HG02623 (cell line): ENCODE data around the gene CFAP299.
"Not testable (repeated sequence)": the region's sequence is repeated elsewhere in the genome, so short reads cannot be mapped to it uniquely, and the experiment has no call there.

Experiments used
- ATAC-seq: cut with Tn5 transposase; IDR thresholded peaks from one replicate; pipeline ENCODE4 v1.9.1; 2021; ENCODE audit warnings: moderate library complexity; ENCODE audit not compliant: unreplicated experiment

Gene CFAP299

DNA sequence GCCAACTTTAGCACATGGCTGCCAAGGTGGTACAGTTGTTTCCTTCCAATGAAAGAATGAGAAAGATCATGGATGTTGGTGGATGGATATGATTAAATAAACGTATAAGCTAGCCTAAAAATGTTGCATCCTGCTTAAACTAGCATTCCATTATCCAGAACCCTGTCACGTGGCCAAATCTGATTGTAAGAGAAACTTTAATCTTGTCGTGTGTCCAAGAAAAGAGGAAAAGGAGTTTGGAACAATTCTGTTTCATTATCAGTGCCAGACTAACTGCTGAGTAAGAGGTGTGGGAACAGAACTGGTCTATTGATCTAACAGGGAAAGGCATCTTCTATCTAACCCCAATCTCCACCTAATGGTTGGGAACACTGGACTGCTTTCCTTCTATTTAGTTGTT lies 369.8 kb downstream of the CFAP299 start:
- no peak for ATAC-seq

- ATAC-seq, result no peak
Measured at GRCh38 chr4:80709082-80709869, 373.7 kb downstream of the CFAP299 start.

DNA sequence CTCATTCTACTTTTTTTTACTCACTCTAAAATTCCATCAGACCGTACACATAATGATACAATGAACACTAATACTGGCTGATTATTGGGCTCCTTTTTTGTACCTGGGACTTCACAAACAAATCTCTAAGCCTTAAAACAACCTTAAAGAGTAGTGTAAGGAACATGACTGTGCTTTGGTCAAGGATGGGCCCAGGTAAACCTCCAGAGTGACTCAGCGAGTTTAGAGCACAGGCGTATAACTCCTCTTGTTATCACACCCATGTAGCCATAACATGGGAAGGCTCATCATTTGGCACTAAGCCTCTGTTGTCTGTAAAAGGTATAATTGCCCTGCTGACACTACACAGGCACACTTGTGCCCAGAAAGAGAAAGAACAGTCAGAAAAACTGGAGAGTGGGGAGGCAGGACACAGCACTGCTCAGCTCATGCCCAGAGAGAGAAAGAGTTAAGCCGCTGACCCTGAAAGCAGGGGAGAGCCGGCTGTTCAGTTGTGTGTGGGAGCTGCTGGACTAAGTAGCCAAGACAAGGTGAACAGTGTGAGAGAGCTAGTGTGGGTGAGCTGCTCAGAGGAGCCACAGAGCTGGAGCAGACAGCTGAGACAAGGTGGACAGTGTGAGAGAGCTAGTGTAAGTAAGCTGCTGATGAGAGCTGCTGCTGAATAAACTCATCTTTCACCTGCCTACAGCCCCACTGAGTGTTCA lies 375.4 kb downstream of the CFAP299 start:
- ATAC-seq, result no peak

DNA sequence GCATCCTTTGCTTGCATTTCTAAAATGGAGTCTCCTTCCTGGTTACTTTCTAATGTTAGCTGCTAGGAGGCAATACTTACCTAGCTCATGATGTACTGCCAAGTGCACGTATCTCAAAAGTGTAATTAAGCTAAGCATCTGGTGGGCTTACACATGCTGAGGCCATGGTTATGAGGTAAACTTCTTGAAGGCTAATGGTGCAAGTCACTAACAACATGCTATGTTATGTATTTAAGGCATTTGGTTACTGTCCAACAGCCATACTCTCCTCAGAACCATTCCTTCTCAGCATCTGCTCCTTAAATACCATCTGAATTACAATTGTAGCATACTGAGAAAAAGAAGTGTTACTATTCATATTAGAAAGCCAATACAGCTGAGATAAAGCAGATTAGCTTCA lies 376.4 kb downstream of the CFAP299 start:
- ATAC-seq, result no peak

- no peak for ATAC-seq
Measured at GRCh38 chr4:80713409-80713808, 377.9 kb downstream of the CFAP299 start.

DNA sequence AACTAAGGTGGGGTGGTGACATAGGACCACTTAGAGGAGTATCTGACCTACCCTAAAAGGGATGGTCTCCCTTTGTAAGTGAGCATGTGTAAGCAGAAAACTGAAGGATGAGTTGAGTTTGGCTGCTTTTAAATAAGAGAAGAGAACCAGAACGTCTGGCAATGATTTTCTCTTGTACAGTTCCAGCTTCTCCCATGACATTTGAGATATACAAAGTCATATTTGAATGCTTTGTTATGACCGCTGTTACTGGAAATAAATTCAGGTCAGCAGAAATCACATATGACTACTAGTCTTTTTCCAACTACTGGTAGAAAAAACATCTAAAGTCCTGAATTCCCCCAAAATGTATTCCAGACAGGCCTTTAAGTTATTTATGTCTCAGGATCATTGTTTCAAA lies 381.7 kb downstream of the CFAP299 start:
- ATAC-seq, result no peak

DNA sequence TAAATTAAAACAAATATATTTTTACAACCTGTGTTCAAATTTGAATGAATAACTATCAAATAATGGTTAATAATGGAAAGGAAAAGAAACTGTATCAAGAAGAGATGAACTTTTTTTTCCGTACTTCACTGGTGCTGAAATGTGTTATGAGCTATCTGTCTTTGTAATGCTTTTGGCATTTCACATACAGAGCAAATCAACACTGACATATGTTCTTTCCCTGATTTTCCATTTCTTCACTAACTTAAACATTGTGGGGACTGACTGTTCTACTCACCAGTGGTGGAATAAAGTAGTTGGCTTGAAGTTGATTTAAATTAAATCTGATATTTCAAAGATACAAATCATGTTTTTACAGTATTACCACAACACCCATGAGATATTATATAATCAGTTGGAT lies 390.9 kb downstream of the CFAP299 start:
- ATAC-seq, result no peak

DNA sequence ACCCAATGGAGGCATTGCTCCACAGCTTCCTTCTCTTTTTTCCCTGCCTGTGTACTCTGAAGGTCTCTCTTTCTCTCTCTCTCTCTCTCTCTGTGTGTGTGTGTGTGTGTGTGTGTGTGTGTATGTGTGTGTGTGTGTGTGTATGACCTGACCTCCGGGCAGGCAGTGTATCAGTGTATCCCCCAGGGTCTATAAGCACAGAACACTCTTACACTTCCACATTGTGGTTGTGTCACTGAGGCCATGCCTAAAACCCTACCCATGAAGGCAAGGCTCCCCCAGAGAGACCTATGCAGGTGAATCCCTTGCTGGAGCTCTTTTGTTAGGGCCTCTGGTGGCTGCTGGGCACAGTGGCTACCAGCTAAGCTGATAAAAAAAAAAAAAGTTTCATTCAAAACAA lies 394.6 kb downstream of the CFAP299 start:
- ATAC-seq, result no peak

DNA sequence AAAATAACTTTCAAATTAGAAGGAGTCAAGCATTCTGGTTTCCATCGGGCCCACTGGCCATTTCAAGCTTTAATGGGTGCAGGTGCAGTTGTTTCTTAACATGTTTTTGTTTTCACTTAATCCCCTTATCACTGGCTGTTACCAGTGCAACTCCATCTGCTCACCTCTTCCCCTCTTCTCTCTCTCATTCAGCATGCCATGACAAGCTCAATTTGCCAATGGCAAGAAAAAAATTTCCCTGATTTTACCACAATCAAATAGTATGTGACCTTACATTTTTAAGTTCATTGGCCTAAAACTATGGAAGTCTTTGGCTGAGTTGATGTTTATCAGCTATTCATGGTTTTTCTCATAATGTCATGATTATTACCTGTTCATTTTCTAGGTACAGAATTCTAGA lies 395.9 kb downstream of the CFAP299 start:
- ATAC-seq, result no peak

DNA sequence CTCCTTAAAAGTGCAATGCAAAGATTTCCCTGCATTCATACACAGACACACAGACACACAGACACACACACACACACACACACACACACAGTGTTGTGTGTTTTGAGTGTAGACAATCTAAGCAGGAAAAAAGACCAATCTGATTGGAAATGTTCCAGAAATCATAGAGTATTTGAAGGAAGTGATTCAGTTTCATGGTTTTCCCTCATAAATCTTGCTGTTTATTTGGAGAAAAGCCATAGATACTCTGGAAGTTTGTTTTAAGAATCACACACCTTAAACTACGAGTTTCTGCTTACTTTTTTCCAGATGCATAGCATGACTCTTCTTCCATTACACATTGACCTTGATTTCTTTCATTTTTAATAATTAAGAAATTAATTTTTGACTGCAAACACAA lies 396.5 kb downstream of the CFAP299 start:
- no peak for ATAC-seq

GRCh38 chr4:80740375-80740774 lies 404.8 kb downstream of the CFAP299 start:
- ATAC-seq, result no peak

- ATAC-seq, result not testable (repeated sequence)
Measured at GRCh38 chr4:80749558-80749957, 414.0 kb downstream of the CFAP299 start.

DNA sequence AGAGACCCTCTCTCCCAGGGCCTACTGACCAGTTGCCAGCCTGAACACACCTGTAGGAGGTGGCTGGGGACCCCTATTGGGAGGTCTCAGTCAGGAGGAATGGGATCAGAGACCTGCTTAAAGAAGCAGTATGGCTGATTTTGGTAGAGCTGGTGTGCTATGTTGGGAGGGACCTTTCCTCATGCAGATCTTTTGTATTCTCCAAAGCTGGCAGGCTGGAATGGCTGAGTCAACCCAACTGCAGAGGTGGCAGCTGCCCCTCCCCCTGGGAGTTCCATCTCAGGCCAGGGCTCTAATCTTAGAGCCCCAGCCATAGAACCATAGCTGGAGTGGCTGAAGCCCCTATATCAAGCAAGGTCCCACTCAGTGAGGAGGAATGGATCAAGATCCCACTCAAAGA lies 415.7 kb downstream of the CFAP299 start:
- ATAC-seq, result no peak

GRCh38 chr4:80767944-80768343 lies 432.4 kb downstream of the CFAP299 start:
- ATAC-seq, result no peak

DNA sequence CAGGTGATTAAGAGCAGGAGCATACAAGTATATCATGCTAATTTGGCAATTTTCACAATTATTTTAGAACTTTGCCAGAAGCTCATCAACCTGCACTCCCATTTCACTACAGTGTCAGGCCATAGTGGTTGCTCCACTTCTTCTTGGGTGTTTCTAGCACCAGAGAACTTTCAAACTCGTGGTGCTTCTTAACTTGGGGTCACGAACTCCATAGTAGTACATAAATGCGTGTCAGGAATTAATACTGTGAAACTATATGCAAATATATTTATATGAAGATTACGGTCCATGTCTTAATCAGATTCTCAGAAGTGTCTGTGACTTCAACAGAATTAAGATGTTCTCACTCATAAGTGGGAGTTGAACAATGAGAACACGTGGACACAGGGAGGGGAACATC lies 440.6 kb downstream of the CFAP299 start:
- ATAC-seq, result no peak

DNA sequence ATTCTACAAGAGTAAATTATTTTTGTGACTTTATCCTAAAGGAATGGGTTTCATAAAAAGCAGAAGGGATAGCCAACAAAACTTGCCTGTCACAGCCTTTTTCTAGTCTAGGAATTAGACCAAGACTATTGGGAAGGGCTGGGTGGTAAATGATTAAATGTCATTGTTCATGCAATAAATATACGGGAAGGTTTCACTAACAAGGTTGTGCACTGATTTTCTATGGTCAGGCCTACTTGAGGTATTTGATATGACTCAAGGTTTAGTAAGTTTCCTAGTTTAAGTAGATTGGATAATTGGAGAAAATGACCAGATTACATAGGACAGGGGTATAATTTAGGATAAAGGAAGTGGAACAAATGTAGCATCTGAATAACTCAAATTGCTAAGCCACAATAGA lies 445.9 kb downstream of the CFAP299 start:
- no peak for ATAC-seq

GRCh38 chr4:80787306-80787705 lies 451.8 kb downstream of the CFAP299 start:
- no peak for ATAC-seq

GRCh38 chr4:80788798-80789197 lies 453.3 kb downstream of the CFAP299 start:
- no peak for ATAC-seq

GRCh38 chr4:80790152-80790551 lies 454.6 kb downstream of the CFAP299 start:
- ATAC-seq, result no peak

GRCh38 chr4:80793660-80794059 lies 458.1 kb downstream of the CFAP299 start:
- ATAC-seq, result not testable (repeated sequence)

DNA sequence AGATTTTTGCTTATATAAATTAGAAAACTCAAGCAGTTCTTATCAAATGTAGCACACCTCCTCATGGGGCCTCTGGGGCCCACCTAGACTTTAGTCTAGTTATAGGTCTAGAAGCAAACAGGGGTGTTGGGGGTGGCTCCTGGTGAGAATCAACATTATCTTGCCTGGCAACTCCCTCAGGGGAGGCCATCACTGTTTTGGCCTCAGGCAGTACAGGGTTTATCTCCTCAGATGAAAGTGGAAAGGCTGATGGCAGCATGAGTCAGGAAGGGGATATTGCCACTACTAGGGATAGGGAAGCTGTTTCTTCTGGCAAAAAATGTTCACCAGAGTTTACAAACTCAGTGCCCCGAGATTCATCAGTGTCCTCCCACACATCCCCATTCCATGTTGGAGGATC lies 462.6 kb downstream of the CFAP299 start:
- no peak for ATAC-seq

DNA sequence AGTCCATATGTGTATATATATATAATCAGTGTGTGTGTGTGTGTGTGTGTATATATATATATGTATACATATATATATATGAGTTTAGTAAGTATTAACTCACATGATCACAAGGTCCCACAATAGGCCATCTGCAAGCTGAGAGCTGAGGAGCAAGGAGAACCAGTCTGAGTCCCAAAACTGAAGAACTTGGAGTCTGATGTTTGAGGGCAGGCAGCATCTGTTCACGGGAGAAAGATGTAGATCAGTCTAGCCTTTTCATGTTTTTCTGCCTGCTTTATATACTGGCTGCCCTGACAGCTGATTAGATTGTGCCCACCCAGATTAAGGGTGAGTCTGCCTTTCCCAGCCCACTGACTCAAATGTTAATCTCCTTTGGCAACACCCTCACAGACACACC lies 465.2 kb downstream of the CFAP299 start:
- not testable (repeated sequence) for ATAC-seq

DNA sequence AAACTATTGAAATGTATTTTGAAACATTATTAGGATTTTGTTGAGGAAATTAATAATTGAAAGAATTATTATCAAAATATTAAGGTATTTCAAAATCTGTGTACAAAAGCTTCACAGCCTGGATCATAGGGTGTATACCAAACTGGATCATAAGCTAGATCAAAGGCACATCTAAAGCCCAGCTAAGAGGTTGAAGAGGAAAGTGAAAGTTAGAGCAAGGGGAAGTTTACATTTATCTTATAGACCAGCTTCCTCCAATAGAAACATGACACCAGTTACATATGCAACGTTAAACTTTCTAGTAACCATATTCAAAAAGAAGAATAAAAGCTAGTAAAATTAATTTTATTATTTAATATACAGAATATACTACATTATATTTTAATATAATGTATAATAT lies 467.8 kb downstream of the CFAP299 start:
- no peak for ATAC-seq
